B cell (primary cell): ENCODE results near the gene GNG11.

Experiments used
- EZH2 ChIP-seq: IDR thresholded peaks from 2 replicates; pipeline ENCODE4 v1.6.1; 2012; ENCODE audit warnings: borderline replicate concordance, low read depth, mild to moderate bottlenecking, moderate library complexity, low read length; ENCODE audit not compliant: insufficient read depth, poor library complexity, severe bottlenecking
- TF ChIP-seq, protein P1 (sequence below): fragments of 200-600 bp; IDR thresholded peaks from one replicate; pipeline ENCODE4 v1.8.0; 2022; ENCODE audit warnings: antibody characterized with exemption, mild to moderate bottlenecking

DNA sequence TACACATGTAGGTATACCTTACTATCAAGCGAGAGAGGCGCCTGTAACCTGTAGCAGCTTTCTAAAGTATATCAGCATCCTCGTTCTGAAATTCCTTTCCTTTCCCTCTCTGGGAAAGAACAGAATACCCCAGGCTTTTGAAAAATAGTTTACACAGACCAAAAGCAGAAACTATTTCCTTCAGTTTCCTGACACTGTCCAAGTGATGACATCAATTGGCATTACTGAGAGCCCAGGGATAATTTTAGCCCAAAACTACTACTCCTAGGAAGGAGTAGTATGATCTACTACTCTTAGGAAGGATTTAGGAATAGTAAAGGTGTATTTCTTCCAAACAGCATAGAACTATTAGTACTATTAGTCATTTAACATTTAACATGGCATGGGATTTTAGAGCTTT lies 6.0 kb downstream of the GNG11 start:
- TF ChIP-seq, protein P1, sequence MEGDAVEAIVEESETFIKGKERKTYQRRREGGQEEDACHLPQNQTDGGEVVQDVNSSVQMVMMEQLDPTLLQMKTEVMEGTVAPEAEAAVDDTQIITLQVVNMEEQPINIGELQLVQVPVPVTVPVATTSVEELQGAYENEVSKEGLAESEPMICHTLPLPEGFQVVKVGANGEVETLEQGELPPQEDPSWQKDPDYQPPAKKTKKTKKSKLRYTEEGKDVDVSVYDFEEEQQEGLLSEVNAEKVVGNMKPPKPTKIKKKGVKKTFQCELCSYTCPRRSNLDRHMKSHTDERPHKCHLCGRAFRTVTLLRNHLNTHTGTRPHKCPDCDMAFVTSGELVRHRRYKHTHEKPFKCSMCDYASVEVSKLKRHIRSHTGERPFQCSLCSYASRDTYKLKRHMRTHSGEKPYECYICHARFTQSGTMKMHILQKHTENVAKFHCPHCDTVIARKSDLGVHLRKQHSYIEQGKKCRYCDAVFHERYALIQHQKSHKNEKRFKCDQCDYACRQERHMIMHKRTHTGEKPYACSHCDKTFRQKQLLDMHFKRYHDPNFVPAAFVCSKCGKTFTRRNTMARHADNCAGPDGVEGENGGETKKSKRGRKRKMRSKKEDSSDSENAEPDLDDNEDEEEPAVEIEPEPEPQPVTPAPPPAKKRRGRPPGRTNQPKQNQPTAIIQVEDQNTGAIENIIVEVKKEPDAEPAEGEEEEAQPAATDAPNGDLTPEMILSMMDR, result no peak
- TF ChIP-seq EZH2, result no peak
